CD8-positive, alpha-beta memory T cell (primary cell): ENCODE results near the gene CAST. TPM values are rescaled to one million over a fixed set of nuclear protein-coding genes. Genes with fewer than 3 reads are reported as not detected.
A peak's percentile ranks its signal among the peaks of the same experiment; 100 is the strongest.

Experiments
- CTCF ChIA-PET: fragments of 350-600 bp; sonication (Branson Sonifier 250); formaldehyde crosslinking; loops from one replicate; lab custom pipeline; 2021; ENCODE audit warnings: antibody characterized with exemption; lab: Charles Lee
- POLR2A ChIA-PET: fragments of 350-600 bp; sonication (Branson Sonifier 250); formaldehyde crosslinking; loops from one replicate; lab custom pipeline; 2021; ENCODE audit warnings: antibody characterized with exemption; lab: Charles Lee
- DNase-seq, 5 donors: peaks; one replicate each; pipeline versions ENCODE4 v3.0.0 to v3.0.0-alpha.2; 2020 to 2022; ENCODE audit warnings: mixed read lengths in 1 of 5
- H3K27ac ChIP-seq: one replicate; pipeline ENCODE4 v1.7.0; 2013; ENCODE audit warnings: low read depth, mild to moderate bottlenecking, low read length, moderate library complexity
- H3K27me3 ChIP-seq: 2 replicates; pipeline ENCODE4 v1.7.0; 2013; ENCODE audit warnings: low read length, mild to moderate bottlenecking; ENCODE audit not compliant: insufficient read depth, poor library complexity, severe bottlenecking
- H3K36me3 ChIP-seq: 2 replicates; pipeline ENCODE4 v1.7.0; 2013; ENCODE audit warnings: mild to moderate bottlenecking, low read length, moderate library complexity; ENCODE audit not compliant: insufficient read depth
- H3K4me1 ChIP-seq: 2 replicates; pipeline ENCODE4 v1.7.0; 2013; ENCODE audit warnings: mild to moderate bottlenecking, low read length, moderate library complexity; ENCODE audit not compliant: insufficient read depth
- H3K4me3 ChIP-seq: 2 replicates; pipeline ENCODE4 v1.7.0; 2013; ENCODE audit warnings: mild to moderate bottlenecking, low read length
- H3K9me3 ChIP-seq: 2 replicates; pipeline ENCODE4 v1.7.0; 2013; ENCODE audit warnings: mild to moderate bottlenecking, low read length
- H3K27ac Mint-ChIP-seq, 8 donors: one replicate each; pipeline ENCODE4 v1.8.0; 2020 to 2021; ENCODE audit warnings: mixed read lengths in 8 of 8, mild to moderate bottlenecking in 6 of 8, inconsistent platforms in 3 of 8, moderate library complexity in 3 of 8
- H3K27me3 Mint-ChIP-seq, 2 donors: one replicate each; pipeline ENCODE4 v1.8.0; 2020 to 2021; ENCODE audit warnings: mixed read lengths in 2 of 2, mild to moderate bottlenecking in 1 of 2, moderate library complexity in 1 of 2
- H3K36me3 Mint-ChIP-seq, 3 donors: one replicate each; pipeline ENCODE4 v1.8.0; 2020 to 2021; ENCODE audit warnings: mixed read lengths in 3 of 3, inconsistent platforms in 1 of 3, mild to moderate bottlenecking in 1 of 3
- H3K4me1 Mint-ChIP-seq, 3 donors: one replicate each; pipeline ENCODE4 v1.8.0; 2020 to 2021; ENCODE audit warnings: mixed read lengths in 3 of 3, inconsistent platforms in 1 of 3, mild to moderate bottlenecking in 1 of 3
- H3K4me3 Mint-ChIP-seq, 7 donors: one replicate each; pipeline ENCODE4 v1.8.0; 2020 to 2021; ENCODE audit warnings: mixed read lengths in 7 of 7, mild to moderate bottlenecking in 6 of 7, moderate library complexity in 4 of 7, inconsistent platforms in 2 of 7
- H3K9me3 Mint-ChIP-seq, 5 donors: one replicate each; pipeline ENCODE4 v1.8.0; 2020 to 2022; ENCODE audit warnings: mixed read lengths in 5 of 5, mild to moderate bottlenecking in 3 of 5, moderate library complexity in 2 of 5, inconsistent platforms in 1 of 5
- polyA plus RNA-seq: library from polyadenylated mRNA; unstranded; fragments of 300-500 nt; fragmentation: Illumina TruSeq; gene quantifications from one replicate; pipeline ENCODE4 v1.2.3, GENCODE V29; 2021
- total RNA-seq, 2 experiments: library from RNA; stranded (reverse); gene quantifications; one replicate each; pipeline ENCODE4 v1.2.3, GENCODE V29; 2021

The CAST gene
- total and polyA plus RNA-seq, 3 experiments from 2014 or later, result 94.6 to 134 (median 127) TPM

- H3K27ac ChIP-seq, result no peak overlapping the region
- POLR2A ChIA-PET, result no interaction called here
- H3K27ac Mint-ChIP-seq, result no peak overlapping the region
- no peaks in the 10 kb centered on the region for H3K4me1 ChIP-seq
- no peaks in the 10 kb centered on the region for H3K36me3 ChIP-seq
- no peaks in the 10 kb centered on the region for H3K9me3 Mint-ChIP-seq
- H3K36me3 Mint-ChIP-seq, result no peaks in the 10 kb centered on the region
- H3K27me3 Mint-ChIP-seq, result peaks cover 0 to 7% of the 10 kb centered on the region in 2 donors
- CTCF ChIA-PET, result no interaction called here
- H3K4me1 Mint-ChIP-seq, result peaks cover 0 to 6% (median 0%) of the 10 kb centered on the region in 3 donors
- no peaks in the 10 kb centered on the region for H3K9me3 ChIP-seq
- no peaks in the 10 kb centered on the region for H3K27me3 ChIP-seq
- H3K4me3 Mint-ChIP-seq, result no peak overlapping the region
- H3K4me3 ChIP-seq, result no peak overlapping the region
- no peak for DNase-seq
Measured at GRCh38 chr5:96648593-96648992, 13.6 kb upstream of the CAST start.

DNA sequence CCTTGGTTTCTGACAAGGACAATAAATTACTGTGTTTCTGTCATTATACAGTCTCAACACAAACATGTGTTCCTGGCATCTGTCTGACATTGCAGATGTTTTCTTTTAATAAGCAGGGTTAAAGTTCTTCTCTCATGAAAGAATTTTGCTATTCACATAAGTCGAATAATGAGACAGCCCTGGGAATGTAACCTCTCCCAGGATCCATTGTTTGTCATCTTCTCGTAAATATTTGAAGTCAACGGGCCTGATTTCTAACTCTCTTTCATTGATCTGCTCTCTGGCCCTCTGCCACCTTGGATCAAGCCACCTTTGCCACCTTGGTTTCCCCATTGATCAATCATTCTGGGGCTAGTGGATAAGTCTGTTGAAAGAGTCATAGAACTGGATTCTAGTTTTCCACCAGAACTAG lies 12.9 kb upstream of the CAST start:
- Mint-ChIP-seq H3K9me3 (no peaks in the 10 kb centered on the region), H3K27me3 (peaks cover 0 to 8% of the 10 kb centered on the region in 2 donors), H3K4me1 (peaks cover 2 to 9% (median 3%) of the 10 kb centered on the region in 3 donors), H3K36me3 (no peaks in the 10 kb centered on the region), H3K27ac (peak overlapping the region in 1 of 8 donors; percentile 30), H3K4me3 (no peak overlapping the region)
- H3K9me3 ChIP-seq, result no peaks in the 10 kb centered on the region
- ChIA-PET CTCF (no interaction called here), POLR2A (no interaction called here)
- no peaks in the 10 kb centered on the region for H3K36me3 ChIP-seq
- no peaks in the 10 kb centered on the region for H3K4me1 ChIP-seq
- H3K4me3 ChIP-seq, result no peak overlapping the region
- DNase-seq, result no peak
- no peak overlapping the region for H3K27ac ChIP-seq
- H3K27me3 ChIP-seq, result no peaks in the 10 kb centered on the region

DNA sequence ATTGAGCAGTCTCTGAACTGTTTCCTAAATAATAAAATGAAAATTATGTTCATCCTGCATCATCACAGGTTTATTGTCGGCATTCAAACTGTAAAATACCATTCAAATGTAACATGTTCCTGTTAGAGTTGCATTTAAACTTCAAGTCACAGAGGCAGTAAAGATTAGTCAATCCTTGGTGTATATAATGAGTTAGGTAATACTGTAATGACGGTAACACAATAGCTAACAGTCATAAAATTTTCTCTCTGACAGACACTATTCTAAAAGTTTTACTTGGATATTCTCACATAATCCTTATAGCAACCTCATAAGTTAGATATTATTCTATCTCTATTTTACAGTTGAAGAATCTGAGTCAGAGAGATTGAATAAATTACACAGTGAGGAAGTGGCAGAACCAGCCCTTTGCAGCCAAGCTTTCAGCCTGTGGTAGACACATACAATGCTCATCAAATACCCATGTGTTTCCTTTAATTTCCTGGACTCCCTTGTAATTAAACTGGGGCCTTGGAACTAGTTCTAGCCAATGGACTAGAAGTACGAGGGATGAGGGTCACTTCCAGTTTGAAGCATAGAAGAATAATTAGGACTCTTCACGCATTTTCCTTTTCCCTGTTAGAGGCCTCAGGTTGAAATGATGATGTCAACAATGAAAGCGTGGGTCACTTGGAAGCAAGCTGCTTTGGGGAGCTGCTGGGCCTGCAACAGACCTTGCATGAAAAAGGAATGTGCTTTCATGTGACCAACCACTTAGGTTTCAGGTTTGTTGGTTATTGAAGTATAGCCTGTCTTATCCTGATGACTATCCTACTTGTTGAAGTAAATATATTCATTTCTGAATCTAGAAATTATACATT lies 12.3 kb upstream of the CAST start:
- Histone ChIP-seq H3K27ac (no peak overlapping the region), H3K27me3 (no peaks in the 10 kb centered on the region), H3K4me3 (no peak overlapping the region), H3K9me3 (no peaks in the 10 kb centered on the region), H3K4me1 (no peaks in the 10 kb centered on the region), H3K36me3 (no peaks in the 10 kb centered on the region)
- DNase-seq, result no peak
- ChIA-PET CTCF (no interaction called here), POLR2A (no interaction called here)
- H3K27ac Mint-ChIP-seq, result no peak overlapping the region
- peaks cover 6 to 15% (median 8%) of the 10 kb centered on the region in 3 donors for H3K4me1 Mint-ChIP-seq
- H3K27me3 Mint-ChIP-seq, result peaks cover 0 to 11% of the 10 kb centered on the region in 2 donors
- H3K9me3 Mint-ChIP-seq, result no peaks in the 10 kb centered on the region
- no peaks in the 10 kb centered on the region for H3K36me3 Mint-ChIP-seq
- no peak overlapping the region for H3K4me3 Mint-ChIP-seq

DNA sequence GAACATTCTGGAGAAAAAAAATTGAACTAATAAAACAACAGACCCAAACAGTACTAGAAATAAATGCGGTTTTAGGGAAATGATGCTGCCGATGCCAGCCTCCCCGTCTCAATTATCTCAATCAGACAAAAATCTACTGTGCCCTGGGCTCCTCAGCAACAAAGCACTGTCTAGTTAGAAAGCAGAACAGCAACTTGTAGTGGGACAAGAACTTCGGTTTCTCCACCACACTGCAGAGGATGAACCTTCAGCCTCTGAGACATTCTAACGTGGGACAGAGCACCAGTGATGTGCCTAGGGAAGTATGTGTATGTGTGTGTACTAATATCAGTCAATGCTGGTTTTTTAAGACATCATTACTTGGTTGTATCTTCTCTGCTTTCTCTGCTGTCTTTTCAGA lies 11.1 kb upstream of the CAST start:
- no peaks in the 10 kb centered on the region for H3K36me3 Mint-ChIP-seq
- H3K4me1 ChIP-seq, result no peaks in the 10 kb centered on the region
- H3K9me3 ChIP-seq, result no peaks in the 10 kb centered on the region
- H3K27ac ChIP-seq, result no peak overlapping the region
- H3K4me1 Mint-ChIP-seq, result peaks cover 16 to 26% (median 18%) of the 10 kb centered on the region in 3 donors
- H3K27me3 Mint-ChIP-seq, result peaks cover 0 to 14% of the 10 kb centered on the region in 2 donors
- H3K36me3 ChIP-seq, result no peaks in the 10 kb centered on the region
- H3K4me3 ChIP-seq, result no peak overlapping the region
- no peak for DNase-seq
- H3K27ac Mint-ChIP-seq, result no peak overlapping the region
- no peaks in the 10 kb centered on the region for H3K27me3 ChIP-seq
- POLR2A ChIA-PET, result no interaction called here
- no peak overlapping the region for H3K4me3 Mint-ChIP-seq
- no peaks in the 10 kb centered on the region for H3K9me3 Mint-ChIP-seq
- CTCF ChIA-PET, result interaction anchor here (1.2 kb wide), 1 partner anchor 37 kb away, joined by 3 read pairs; no protein-coding TSS in a partner anchor

- no peak overlapping the region for H3K4me3 ChIP-seq
- Mint-ChIP-seq H3K36me3 (no peaks in the 10 kb centered on the region), H3K27me3 (peaks cover 0 to 14% of the 10 kb centered on the region in 2 donors), H3K27ac (no peak overlapping the region), H3K4me1 (peaks cover 26 to 37% (median 29%) of the 10 kb centered on the region in 3 donors), H3K4me3 (no peak overlapping the region), H3K9me3 (no peaks in the 10 kb centered on the region)
- DNase-seq, result no peak
- H3K27me3 ChIP-seq, result no peaks in the 10 kb centered on the region
- POLR2A ChIA-PET, result interaction anchor here (0.7 to 0.9 kb wide), 2 partner anchors 10 to 50 kb away, joined by 3 to 4 read pairs; partner anchors contain the start of gene CAST
- H3K36me3 ChIP-seq, result no peaks in the 10 kb centered on the region
- no peak overlapping the region for H3K27ac ChIP-seq
- peaks cover 10% of the 10 kb centered on the region for H3K4me1 ChIP-seq
- CTCF ChIA-PET, result interaction anchor here (1.2 to 1.3 kb wide), 2 partner anchors 10 to 38 kb away, joined by 3 to 4 read pairs; partner anchors contain the start of gene CAST
- no peaks in the 10 kb centered on the region for H3K9me3 ChIP-seq
Measured at GRCh38 chr5:96651948-96652753, 10.0 kb upstream of the CAST start.

DNA sequence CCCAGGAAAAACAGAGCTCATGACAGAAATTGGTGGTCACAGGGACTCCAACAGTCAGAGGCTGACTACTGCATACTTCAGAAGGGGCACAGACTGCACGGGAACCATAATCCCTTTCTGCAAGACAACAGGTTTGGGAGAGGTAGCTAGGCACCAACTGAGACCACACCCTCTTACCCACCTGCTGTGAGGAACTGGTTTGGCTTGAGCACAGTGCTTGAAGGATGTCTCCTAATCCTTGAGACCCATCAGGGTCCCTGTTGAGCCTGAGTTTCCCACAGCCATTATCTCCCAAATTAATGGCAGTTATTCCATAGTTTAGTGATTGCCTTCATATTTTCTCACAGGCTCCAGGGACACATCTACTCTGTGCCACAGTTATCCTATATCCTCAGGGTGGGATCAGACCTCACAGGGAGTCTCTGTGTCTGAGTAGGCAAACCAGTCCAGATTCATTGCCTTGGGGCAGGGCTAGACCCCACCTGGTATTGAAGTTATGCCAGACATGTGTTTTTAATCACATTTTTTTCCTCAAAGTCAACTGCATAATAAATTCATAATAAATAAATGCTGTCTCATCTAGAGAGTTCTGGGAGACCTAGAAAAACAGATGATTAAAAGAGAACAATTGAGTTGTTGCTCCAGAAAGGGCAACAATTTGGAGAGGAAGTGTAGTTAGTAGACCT lies 9.3 kb upstream of the CAST start:
- no peak for DNase-seq
- Mint-ChIP-seq H3K27me3 (peaks cover 0 to 14% of the 10 kb centered on the region in 2 donors), H3K27ac (no peak overlapping the region), H3K4me1 (peaks cover 30 to 42% (median 33%) of the 10 kb centered on the region in 3 donors), H3K9me3 (no peaks in the 10 kb centered on the region), H3K36me3 (no peaks in the 10 kb centered on the region), H3K4me3 (peak overlapping the region in 1 of 7 donors; percentile 16)
- H3K27me3 ChIP-seq, result no peaks in the 10 kb centered on the region
- no peaks in the 10 kb centered on the region for H3K36me3 ChIP-seq
- H3K9me3 ChIP-seq, result no peaks in the 10 kb centered on the region
- CTCF ChIA-PET, result interaction anchor here (1.3 to 2.0 kb wide), 2 partner anchors 9 to 35 kb away, joined by 4 to 5 read pairs; partner anchors contain the start of gene CAST
- H3K27ac ChIP-seq, result no peak overlapping the region
- peaks cover 12% of the 10 kb centered on the region for H3K4me1 ChIP-seq
- POLR2A ChIA-PET, result interaction anchor here (0.7 to 0.9 kb wide), 2 partner anchors 10 to 50 kb away, joined by 3 to 4 read pairs; partner anchors contain the start of gene CAST
- H3K4me3 ChIP-seq, result no peak overlapping the region

DNA sequence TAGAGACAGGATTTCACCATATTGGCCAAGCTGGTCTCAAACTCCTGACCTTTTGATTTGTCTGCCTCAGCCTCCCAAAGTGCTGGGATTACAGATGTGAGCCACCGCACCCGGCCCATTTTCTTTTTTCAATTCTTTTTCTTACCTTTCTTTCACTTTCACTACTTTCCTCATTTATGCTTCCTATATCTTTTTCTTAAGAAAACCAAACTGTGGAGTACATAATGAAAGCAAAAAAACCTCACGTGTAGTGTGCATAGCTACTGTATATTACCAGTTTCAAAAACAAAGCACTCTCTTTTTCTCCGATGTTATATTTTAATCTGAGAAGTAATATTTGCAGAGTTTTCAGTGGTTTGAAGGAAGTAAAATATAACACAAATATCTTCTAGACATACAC lies 8.0 kb upstream of the CAST start:
- H3K4me3 Mint-ChIP-seq, result peak overlapping the region in 5 of 7 donors; percentile 13 to 60 (median 45)
- H3K27ac Mint-ChIP-seq, result peak overlapping the region in 6 of 8 donors; percentile 23 to 73 (median 46)
- Histone ChIP-seq H3K4me1 (peaks cover 12% of the 10 kb centered on the region), H3K27ac (no peak overlapping the region), H3K9me3 (no peaks in the 10 kb centered on the region), H3K4me3 (no peak overlapping the region), H3K27me3 (no peaks in the 10 kb centered on the region), H3K36me3 (no peaks in the 10 kb centered on the region)
- DNase-seq, result no peak
- POLR2A ChIA-PET, result no interaction called here
- no peaks in the 10 kb centered on the region for H3K9me3 Mint-ChIP-seq
- H3K36me3 Mint-ChIP-seq, result no peaks in the 10 kb centered on the region
- peaks cover 0 to 14% of the 10 kb centered on the region in 2 donors for H3K27me3 Mint-ChIP-seq
- CTCF ChIA-PET, result interaction anchor here (1.5 to 2.0 kb wide), 3 partner anchors 30 to 40 kb away, joined by 3 to 10 read pairs (median 5); no protein-coding TSS in a partner anchor
- peaks cover 32 to 44% (median 33%) of the 10 kb centered on the region in 3 donors for H3K4me1 Mint-ChIP-seq
